HL-60/S4 treated with retinoic acid at 250 ng/mL for 4 days and 3 days (cell line): ENCODE measurements around the gene ATP6V0A1.
"Not testable (repeated sequence)": the region's sequence is repeated elsewhere in the genome, so short reads cannot be mapped to it uniquely, and the experiment has no call there.

Experiments
- in situ Hi-C: fragments of 300-500 bp; cut with MboI; formaldehyde crosslinking; loops from 2 replicates; pipeline ENCODE4 v1.7.0; 2022; ENCODE audit warnings: low sequenced_read_pairs

Gene ATP6V0A1

GRCh38 chr17:42458497-42459255 lies at the start of gene ATP6V0A1:
Gene ATP6V0A1 (plus strand): TSS chr17:42458878. CDS start chr17:42460895, 2,017 bp downstream.
- in situ Hi-C loops = no loop called here

DNA sequence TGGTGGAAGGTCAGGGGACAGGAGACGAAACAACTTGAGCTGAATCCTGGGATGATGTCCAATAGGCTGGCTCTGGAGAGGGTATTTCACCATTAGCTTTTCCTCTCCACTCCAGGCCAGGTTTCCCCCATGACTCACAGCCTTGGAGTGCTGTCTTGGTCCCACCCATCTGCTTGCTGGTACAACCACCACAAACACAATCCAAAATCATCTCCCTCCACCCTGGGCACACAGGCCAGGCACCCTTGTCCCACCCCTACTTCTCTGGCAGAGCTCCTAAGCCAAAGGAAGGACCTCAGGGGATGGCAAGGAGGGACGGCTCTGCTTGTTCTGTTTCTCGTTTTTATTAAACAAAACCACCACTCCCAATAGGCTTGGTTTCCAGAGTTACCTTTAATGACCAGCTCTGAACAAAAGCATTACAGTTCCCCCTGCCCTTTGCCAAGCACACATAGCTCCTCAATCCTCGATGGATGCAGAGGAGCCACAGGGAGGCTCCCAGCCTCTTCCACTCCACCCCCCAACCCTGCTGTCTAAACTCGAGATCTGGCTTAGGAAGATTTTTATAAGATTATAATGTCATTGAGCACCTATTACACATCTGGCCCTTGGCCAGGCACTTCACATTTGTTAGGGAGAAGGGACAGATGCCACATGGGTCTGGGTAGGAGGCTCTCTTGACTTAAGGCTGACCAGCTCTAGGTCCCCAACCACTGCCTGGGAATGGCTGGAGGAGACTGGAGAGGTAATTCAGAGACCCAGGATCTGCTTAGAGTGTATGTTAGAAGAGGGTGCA lies 49.0 kb upstream of the ATP6V0A1 start:
- in situ Hi-C loops = no loop called here

DNA sequence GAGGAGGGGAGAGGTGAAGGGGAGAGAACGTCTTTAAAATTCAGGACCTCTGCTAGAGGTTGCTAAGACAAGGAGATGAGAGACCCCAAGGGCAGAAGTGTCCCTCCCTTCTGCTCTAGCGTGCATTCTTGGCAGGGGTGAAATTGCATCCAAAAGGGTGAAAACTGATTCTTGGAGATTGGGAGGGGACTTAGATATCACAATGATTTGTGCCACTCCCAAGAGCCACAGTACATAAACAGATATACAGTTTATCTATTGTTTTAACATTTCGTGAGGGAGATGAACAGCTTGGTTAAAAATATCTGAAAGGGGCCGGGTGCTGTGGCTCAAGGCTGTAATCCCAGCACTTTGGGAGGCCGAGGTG lies 48.4 kb upstream of the ATP6V0A1 start:
- in situ Hi-C loops = no loop called here

DNA sequence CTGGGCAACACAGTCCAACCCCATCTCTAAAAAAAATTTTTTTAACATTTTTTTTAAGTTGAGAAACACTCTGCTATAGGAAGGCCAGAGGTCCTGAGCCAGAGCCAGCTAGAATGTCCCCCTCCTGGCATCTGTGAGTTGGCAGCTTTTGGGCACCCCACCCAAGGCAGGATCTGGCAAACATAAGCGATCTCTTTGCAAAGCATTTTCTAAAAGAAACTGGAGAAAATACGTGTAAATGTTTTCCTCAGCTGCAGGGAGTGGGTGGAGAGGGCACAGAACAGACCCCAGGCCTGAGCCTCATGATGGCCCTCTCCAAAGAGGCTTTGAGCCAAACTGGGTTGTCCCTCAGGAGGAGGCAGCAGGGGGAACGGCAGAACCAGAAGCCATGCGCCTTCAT lies 47.3 kb upstream of the ATP6V0A1 start:
- in situ Hi-C loops = no loop called here

GRCh38 chr17:42411905-42412679 lies 46.6 kb upstream of the ATP6V0A1 start:
- in situ Hi-C loops = no loop called here

GRCh38 chr17:42413464-42414040 lies 45.1 kb upstream of the ATP6V0A1 start:
- in situ Hi-C loops = no loop called here

GRCh38 chr17:42414704-42415409 lies 43.8 kb upstream of the ATP6V0A1 start:
- in situ Hi-C loops = no loop called here

GRCh38 chr17:42417981-42418380 lies 40.7 kb upstream of the ATP6V0A1 start:
- in situ Hi-C loops = not testable (repeated sequence)

DNA sequence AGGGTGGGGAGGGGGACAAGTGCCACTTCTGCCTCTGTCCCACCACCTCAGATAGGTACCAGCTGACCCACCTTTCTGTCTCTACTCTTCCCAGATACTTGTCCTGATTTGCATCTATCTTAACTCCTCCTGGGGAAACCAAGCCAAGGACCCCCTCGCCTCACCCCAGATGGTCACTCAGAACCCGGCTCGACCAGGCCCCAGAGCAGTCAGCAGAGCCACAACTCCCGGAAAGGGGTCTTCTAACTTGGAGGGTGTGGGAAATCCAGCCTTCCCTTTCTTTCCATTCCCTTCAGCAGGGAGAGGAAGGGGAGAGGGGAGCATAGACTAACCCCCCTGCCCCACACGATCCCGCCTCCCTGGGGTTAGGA lies 37.6 kb upstream of the ATP6V0A1 start:
- in situ Hi-C loops = no loop called here

GRCh38 chr17:42421507-42422338 lies 37.0 kb upstream of the ATP6V0A1 start:
- in situ Hi-C loops = no loop called here

DNA sequence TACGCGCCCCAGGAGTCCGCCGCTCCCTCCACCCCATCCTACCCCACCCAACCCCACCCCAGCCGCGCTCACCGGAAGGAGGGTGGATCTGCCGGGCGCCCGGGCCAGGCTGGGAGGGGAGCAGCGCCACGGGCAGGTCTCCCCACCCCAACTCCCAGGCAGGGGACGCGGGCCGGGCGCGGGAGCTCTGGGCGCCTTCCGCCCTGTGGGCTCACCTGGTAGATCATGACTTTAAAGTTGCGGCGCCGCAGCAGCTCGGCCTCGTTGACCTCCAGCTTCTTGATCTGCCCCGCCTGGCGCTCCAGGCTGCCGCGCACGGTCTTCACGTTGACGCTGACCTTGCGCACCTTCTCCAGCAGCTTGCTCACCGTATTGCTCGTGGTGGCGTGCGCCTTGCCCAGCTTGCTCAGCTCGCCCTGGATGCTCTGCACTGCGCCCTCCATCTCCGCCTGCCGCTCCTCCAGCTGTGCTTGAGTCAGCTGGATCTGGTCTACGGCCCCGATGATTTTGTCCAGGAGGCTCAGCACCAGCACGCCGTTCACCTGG lies 36.2 kb upstream of the ATP6V0A1 start:
- in situ Hi-C loops = no loop called here

- in situ Hi-C loops = no loop called here
These were observed 35.5 kb upstream of the ATP6V0A1 start, which contains the start of gene CAVIN1 for GRCh38 chr17:42422958-42423712. Gene CAVIN1 (minus strand): TSS chr17:42423256. CDS start chr17:42423097, 159 bp downstream.

DNA sequence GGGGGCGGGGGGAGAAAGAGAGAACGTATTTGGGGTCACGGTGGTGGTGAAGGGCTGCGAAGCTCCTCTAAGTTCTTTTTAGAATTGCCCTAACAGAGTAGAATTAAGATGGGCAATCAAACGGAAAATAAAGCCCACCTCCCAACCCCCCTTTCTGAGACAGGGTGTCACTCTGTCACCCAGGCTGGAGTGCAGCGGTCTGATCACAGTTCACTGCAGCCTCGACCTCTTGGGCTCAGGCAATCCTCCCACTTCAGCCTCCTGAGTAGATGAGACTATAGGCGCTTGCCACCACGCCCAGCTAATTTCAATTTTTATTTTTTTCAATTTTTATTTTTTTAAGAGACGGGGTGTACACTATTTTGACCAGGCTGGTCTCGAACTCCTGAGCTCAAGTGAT lies 34.9 kb upstream of the ATP6V0A1 start:
- in situ Hi-C loops = no loop called here

DNA sequence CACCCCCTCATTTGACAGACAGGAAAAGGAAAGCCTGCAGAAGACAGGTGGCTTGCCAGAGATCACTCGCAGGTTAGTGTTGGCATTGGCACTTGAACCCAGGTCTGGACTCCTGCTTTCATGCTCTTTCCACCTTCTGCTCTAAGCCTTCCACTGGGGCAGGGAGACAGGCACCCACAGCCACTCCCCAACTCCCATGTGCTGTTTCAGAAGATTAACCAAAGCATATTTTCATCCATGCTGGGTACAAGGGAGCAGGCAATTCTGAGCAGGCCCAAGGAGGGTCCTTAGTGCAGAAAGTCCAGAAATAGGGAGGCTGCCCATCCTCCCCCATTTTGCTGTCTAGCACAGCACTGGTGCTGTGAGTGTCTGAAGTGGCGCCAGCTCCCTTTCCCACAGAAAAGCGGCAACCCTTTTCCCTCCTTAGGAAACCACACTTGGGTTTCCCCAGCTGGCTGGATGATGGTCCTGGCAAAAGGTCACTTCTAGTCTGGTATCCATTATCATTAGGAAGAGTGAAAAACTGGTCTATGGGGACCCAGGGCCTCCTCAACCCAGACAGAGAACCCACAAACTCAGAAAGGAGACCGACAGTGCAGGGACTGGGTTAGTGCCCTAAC lies 33.6 kb upstream of the ATP6V0A1 start:
- in situ Hi-C loops = no loop called here

DNA sequence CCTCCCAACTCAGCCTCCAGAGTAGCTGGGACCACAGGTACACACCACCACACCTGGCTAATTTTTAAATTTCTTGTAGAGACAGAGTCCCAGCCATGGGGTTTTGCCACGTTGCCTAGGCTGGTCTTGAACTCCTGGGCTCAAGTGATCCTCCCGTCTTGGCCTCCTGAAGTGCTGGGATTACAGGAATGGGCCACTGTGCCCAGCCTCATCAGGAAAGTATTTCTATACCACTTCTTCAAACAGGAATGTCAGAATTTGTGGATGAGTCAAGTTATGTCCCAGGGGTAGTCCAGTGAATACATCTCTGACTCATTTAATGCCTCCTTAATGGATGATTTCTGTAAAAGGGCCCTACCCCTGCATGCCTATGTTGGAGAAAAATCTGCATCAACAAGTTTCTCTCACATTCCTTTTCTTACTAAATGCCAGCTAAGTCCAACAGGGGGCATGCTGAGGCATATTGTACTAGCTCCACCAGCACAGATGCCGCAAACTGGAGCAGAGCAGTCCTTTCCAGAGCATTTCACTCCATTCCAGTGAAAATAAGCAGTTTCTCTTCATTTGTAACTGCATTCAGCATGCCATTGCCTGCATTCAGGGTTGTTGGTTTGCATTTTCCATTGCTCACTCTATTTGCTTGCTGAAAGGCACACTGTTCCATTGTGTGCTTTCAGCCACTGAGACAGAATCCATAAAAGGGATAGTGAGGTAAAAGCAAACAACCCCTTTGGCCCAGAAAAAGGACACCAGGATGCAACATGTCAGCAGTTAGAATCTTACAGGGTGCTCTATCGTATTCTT lies 30.3 kb upstream of the ATP6V0A1 start:
- in situ Hi-C loops = no loop called here

GRCh38 chr17:42429726-42430447 lies 28.8 kb upstream of the ATP6V0A1 start:
- in situ Hi-C loops = no loop called here

GRCh38 chr17:42431758-42432161 lies 26.9 kb upstream of the ATP6V0A1 start:
- in situ Hi-C loops = no loop called here
